GM03348 (cell line): Measurements from ENCODE around the gene SSTR4.
A peak's percentile ranks its signal among the peaks of the same experiment; 100 is the strongest.
"Not testable (repeated sequence)": the region's sequence is repeated elsewhere in the genome, so short reads cannot be mapped to it uniquely, and the experiment has no call there.

Experiments used
- DNase-seq: peaks from one replicate; pipeline ENCODE4 v3.0.0; 2012; ENCODE audit warnings: low spot score

The SSTR4 gene, protein sequence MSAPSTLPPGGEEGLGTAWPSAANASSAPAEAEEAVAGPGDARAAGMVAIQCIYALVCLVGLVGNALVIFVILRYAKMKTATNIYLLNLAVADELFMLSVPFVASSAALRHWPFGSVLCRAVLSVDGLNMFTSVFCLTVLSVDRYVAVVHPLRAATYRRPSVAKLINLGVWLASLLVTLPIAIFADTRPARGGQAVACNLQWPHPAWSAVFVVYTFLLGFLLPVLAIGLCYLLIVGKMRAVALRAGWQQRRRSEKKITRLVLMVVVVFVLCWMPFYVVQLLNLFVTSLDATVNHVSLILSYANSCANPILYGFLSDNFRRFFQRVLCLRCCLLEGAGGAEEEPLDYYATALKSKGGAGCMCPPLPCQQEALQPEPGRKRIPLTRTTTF

GRCh38 chr20:23034721-23035671, at the start of gene SSTR4:
Gene SSTR4 (plus strand): TSS chr20:23035312. CDS start chr20:23035484, 172 bp downstream.
- no peak for DNase-seq

DNA sequence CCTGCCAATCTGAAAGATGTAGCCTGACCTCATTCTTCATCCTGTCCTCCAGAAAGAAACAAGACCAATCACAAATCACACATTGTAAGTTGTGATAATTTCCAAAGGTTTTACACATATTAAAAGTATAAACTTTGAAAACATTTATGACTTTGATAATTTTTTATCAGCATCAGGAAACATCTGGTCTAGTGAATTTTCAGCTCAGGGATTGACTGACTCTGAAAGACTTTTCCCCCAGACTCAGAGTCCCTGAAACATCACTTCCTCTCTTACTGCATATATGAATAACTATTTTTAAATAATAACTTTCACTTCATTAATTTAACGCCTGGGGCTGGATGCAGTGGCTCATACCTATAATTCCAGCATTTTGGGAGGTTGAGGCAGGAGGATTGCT, 48.5 kb upstream of the SSTR4 start:
- DNase-seq = no peak

DNA sequence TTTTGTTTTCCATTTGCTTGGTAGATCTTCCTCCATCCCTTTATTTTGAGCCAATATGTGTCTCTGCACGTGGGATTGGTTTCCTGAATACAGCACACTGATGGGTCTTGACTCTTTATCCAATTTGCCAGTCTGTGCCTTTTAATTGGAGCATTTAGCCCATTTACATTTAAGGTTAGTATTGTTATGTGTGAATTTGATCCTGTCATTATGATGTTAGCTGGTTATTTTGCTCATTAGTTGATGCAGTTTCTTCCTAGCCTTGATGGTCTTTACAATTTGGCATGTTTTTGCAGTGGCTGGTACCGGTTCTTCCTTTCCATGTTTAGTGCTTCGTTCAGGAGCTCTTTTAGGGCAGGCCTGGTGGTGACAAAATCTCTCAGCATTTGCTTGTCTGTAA, 43.7 kb upstream of the SSTR4 start:
- not testable (repeated sequence) for DNase-seq

- no peak for DNase-seq
Measured at GRCh38 chr20:22993823-22994222, 41.3 kb upstream of the SSTR4 start.

DNA sequence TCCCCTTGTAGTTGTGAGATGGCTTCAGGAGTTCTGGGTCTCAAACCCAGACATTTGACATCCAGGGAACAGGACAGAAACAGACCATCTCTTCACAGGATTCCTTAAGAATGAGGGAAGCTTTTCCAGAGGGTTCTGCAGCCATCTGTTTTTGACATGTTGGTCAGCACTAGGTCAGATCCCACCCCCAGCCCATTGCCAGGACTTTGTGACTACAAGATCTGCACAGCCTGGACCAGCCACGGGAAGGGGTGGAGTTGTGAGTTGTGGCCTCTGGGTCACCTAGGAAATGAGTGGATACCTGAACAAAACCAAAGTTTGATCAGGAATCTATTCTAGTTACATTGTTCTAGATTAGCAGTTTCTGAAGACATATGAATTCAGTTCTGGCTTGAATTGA, 39.2 kb upstream of the SSTR4 start:
- no peak for DNase-seq

GRCh38 chr20:22998476-22998875, 36.6 kb upstream of the SSTR4 start:
- DNase-seq = no peak

- peak; percentile 47 for DNase-seq
Measured at GRCh38 chr20:22999756-23000155, 35.4 kb upstream of the SSTR4 start.

DNA sequence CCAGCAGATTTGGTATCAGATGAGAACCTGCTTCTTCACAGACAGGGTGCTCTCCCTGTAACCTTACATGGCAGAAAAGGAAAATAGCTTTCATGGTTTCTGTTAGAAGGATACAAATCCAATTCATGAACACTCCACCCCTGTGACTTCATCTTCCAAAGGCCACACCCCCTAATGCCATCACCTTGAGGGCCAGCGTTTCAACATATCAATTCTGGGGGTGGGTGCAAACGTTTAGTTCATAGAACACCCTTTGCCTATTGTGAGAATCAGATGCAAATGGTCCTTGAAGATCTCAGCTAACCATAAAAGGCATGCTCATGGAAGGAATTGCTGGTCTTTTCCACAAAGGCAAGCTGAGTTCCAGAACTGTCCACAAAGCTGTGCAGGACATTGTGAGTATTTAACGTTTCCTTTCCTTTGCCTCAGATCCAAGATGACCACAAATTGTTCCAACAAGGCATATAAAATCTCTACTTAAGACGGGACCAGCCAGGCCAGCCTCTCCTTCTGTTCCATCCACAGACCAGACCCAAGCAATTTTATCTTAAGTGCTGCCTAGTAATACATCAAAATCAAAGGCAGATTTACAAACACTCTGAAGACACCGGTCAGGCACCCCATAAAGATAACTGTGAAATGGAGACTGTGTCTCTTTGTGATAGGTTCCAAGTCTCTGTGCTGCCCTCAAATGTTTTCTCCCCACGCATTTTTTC, 34.7 kb upstream of the SSTR4 start:
- DNase-seq = no peak

- no peak for DNase-seq
Measured at GRCh38 chr20:23002276-23002675, 32.8 kb upstream of the SSTR4 start.

- DNase-seq = no peak
Measured at GRCh38 chr20:23003077-23003635, 32.0 kb upstream of the SSTR4 start.

- DNase-seq = no peak
Measured at GRCh38 chr20:23003881-23004460, 31.1 kb upstream of the SSTR4 start.

DNA sequence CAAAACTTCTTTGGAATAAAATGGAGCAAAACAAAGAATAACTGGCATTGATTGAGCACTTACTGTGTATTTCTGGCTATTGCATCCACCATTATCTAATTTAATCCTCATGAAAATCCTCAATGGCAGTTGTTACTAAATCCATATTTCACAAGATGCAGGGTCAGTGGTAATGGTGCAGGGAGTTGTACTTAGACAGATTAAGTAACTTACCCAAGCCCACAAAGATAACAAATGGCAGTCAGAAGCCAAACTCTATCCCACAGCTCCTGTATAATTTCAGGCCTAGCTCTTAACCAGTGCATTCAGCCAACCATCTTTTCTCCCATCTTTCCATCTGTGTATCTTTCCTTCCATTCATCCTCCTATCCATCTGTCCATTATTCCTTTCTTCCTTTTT, 29.3 kb upstream of the SSTR4 start:
- DNase-seq = no peak

- no peak for DNase-seq
Measured at GRCh38 chr20:23007462-23007861, 27.6 kb upstream of the SSTR4 start.

GRCh38 chr20:23007886-23008655, 27.0 kb upstream of the SSTR4 start:
- no peak for DNase-seq

- no peak for DNase-seq
Measured at GRCh38 chr20:23008667-23009066, 26.4 kb upstream of the SSTR4 start.

DNA sequence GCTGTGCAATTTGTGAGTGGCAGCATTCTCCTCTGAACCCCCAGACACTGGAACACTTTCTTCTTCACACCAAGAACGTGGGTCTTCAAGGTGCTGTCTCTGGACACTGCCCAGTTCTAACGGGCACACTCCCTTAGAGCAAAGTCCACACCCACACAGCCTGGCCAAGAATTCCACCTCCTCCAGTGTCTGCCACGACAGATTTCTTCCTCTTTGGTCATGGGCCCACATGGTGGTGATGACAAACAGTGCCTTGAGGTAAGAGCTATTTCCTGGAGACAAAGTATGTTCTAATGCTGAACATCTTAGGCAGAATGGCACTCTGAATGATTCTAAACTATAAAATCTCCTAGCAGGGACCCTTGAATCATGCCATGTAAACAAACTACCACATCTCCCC, 25.5 kb upstream of the SSTR4 start:
- DNase-seq = no peak

DNA sequence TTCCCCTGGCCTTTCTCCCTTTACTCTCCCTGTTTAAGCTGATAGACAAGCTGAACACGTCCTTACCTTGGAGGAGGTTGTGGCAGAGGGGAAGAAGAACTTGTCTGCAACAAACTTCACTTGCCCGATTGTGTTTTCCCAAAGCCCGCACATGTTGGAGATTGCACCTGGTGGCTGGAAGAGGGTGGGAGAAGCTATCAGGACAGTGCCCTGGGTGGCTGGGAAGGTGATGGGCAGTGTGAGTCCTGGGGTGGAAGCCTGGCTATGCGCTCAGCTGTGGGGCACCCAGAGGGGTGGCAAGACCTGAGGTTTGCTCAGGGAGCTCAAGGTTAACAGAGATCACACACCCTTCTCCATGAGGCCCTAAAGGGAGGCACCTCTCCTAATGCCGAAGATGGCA, 25.0 kb upstream of the SSTR4 start:
- no peak for DNase-seq

GRCh38 chr20:23011008-23011721, 23.9 kb upstream of the SSTR4 start:
- DNase-seq = no peak

- no peak for DNase-seq
Measured at GRCh38 chr20:23013429-23013828, 21.7 kb upstream of the SSTR4 start.

- DNase-seq = no peak
Measured at GRCh38 chr20:23017516-23017915, 17.6 kb upstream of the SSTR4 start.
